SKM-1 treated with dmso at 0.1 percent for 144 hours (cell line): ENCODE measurements around the gene RAB40B.

Experiments used
- DNase-seq: peaks from one replicate; lab custom pipeline; 2025; ENCODE audit not compliant: unreplicated experiment; lab: John Stamatoyannopoulos, UW

RAB40B gene

DNA sequence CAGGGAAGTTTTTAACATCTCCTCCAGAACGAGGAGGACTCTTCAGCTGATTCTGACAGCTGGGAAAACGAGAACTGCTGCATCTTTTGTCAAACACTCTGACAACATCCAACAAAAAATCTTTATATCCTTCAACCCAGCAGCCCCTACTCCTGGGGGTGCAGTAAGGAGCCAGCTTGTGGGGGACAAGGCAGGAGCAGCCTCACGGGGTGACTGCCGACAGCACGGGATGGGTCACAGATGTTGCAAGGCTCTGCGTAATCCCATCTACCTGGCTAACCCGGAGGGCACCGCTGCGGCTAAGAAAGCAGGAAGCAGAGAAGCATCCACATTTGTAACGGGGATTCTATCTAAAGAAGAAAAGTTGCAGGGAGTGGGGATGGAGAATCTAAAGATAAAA lies 78.9 kb downstream of the RAB40B start:
- DNase-seq: no peak

- no peak for DNase-seq
These were observed 79.3 kb downstream of the RAB40B start for GRCh38 chr17:82619211-82619610.

DNA sequence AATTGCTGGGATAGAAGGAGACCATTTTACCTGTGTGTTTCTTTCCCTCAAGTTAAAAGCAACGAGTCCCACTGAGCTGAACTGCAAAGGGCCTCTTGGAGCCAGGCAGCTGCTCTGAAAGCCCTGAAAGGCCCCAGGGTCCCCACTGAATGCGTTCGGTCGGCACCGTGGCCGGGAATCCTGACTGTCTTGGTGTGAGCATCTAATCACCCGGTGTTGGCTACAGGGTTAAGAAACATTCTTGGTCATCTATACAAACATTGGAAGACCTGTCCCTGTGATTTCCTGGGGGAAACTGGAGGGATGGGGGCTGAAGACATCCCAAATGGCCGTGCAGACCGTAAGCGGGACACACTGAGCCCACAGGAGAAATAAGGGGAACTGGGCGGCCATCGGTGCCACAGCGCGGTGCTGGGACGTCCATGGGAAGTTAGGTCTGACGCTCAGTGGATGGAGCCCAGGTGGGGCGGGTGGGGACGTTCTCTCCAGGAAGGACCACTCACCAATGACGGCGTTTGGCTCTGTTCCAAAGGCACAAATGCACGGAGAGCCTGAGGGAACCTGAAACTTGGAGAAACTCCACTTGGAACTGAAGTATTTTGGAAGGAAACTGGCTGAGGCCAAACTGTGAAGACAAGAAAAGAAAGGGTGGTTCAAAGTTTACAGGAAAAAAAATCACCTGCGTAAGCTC lies 82.3 kb downstream of the RAB40B start:
- no peak for DNase-seq

DNA sequence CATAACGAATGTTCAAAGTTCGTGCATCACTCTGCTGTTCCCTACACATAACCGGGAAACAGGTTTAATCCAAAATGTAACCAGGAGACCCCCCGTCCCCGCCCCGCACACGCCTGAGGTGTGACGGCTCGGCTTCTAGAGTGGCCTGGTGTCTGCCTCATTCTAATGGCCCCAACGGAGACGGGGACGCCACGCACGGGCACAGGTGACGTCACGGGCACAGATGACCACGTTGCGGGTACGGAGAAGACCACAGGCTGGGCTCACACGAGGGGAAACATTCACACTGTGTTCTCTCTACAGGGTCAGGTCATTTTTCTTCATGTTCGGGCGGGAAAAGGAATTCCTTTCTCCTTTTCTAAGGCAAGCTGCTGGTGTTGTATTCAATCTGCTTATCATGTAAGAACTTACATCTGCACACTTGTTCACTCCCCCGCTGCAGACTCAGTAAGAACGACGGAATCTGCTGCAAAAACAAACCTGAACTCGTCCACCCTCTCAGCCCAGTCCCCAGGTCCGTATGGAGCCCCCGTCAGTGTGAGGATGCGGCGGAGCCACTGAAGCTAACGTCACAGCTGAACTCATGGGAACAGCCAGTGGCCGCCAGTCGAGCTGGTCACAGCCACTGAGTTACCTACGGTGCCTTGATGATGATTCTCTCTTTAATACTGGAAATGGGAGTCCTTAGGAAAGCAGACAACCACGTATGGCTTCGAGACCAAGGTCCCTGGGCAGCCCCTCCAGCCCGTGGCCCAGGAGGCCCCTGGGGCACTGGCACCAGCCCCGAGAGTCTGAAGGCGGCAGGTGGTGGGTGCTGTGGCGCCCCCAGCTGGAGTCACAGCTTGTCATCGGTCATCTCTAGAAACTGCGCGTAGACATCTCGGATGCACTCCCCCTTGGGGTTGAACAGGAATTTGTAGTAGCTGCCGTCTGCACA lies 83.1 kb downstream of the RAB40B start:
- DNase-seq: no peak

GRCh38 chr17:82614095-82614631 lies 84.3 kb downstream of the RAB40B start:
- no peak for DNase-seq

GRCh38 chr17:82613283-82614094 lies 85.0 kb downstream of the RAB40B start:
- DNase-seq: no peak

- no peak for DNase-seq
These were observed 87.1 kb downstream of the RAB40B start for GRCh38 chr17:82611140-82612058.

GRCh38 chr17:82609655-82610054 lies 88.8 kb downstream of the RAB40B start:
- DNase-seq: no peak

DNA sequence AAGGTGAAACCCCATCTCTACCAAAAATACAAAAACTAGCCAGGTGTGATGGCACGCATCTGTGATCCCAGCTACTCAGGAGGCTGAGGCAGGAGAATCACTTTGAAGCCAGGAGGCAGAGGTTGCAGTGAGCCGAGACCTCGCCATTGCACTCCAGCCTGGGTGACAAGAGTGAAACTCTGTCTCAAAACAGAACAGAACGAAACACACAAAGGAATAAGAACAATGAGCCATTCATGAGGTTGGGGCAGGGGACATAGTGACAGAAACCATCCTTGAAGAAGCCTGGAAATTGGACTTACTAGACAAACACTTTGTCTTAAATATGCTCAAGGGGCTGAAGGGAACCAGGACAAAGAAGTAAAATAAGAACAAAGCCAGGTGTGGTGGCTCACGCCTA lies 89.7 kb downstream of the RAB40B start:
- DNase-seq: no peak

DNA sequence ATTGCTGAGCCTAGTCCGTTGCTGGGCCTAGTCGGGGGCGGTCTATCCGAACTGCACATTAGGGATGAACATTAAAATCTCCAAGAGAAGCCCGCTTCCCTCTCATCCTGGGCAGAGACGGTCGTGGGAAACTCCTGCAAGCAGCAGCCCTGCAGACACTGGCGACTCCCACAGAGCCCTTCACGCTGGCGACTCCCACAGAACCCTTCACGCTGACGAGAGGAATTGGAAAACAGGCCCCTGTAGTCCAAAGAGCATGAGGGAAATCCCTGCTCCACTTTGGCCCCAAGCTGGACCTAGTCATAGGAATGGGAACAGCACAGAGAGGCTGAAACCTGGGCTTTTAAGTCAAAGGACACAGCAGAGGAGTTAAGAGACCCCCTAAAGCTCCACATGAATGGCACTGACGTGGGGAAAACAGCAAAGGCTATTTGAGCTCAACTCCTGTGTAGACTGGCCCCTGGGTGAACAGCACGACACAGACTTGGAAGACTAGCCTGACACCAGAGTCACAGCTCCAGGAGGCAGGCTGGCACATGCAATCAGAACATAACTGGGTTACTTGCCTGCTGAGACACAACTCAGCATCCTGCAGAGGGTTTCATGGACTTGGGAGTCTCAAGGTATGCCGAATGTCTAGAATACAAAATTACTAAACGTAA lies 92.4 kb downstream of the RAB40B start:
- no peak for DNase-seq
